ENCODE measurements around the gene C1QTNF6.
"Not testable (repeated sequence)": the region's sequence is repeated elsewhere in the genome, so short reads cannot be mapped to it uniquely, and the experiment has no call there.

The C1QTNF6 gene

DNA sequence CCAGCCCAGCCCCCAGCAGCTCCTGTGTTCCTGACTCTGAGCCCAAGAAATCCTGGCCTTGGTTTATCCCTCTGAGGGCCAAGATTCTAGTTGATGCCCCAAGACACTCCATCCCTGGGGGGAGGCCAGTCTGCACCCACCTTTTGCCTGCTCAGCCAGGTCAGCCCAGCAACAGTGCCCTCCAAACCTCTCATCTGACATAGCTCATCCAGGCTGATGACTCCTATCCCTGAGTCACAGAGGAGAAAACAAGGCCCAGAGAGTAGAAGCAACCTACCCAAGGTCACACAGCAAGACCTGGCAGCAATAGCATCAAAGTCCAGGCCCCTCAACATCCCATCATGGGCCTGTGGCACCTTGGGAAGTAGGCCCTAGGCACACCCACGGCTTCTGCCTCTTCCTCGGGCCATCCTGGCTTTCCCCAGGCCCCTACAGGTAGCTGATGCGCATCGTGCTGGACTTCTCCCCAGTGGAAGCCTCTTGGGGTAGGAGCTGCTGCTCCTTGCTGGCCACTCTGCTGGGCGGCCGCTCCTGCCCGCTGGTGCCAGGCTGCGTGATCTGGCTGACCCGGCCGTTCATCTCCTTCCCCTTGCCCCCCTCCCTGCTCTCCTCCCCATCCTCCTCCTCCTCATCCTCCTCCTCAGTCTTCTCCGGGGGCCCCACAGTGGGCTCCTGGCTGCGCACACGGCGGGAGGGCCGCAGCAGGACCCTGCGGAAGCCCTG, 18.2 kb upstream of the C1QTNF6 start:
- no peak for DNase-seq

DNA sequence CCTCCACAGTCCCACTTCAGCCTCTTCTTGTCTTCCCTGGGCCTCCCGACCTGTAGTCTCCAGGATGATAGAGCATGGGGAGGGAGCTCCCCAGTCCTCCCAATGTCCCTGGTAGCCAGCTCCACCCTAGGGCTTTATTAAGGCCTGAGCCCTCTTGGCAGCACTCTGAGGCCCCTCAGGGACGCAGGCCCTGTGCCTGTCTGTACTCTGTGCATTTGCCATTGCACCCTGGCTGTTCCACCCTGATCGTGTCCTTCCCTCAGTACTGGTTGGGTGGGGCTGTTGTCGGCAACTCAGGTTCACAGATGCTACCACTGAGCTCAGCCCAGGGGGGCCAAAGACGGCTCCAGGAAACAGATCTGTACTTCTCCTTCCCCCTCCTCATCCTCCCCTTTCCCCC, 17.0 kb upstream of the C1QTNF6 start:
- DNase-seq: no peak

DNA sequence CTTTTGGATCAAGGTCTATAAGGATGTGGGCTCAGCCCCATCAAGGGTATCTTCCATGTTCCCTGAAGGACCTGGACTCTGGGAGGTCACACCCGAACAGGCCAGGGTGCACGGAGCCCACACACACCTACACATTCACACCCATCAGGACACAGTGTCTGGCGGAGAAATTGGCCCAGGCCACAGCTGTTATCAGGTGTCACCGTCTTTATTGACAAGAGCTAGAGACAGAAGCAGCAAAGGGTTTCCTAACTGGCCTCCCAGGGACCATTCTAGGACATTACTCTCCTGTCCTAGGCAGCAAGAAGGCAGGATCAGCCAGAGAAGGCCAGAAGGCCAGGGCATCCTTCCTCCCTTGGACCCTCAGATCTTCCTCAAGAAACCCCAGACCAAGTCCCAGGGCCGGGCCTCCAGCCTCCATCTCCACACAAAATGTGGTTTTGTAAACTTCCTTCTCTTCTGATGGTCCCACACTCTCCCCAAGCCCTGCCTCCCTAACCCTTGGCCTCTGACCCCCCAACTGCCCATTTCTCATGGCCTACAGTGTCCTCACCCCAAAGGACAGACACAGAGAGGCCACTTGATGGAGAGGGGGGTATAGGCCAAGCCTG, 16.1 kb upstream of the C1QTNF6 start:
- DNase-seq: no peak

DNA sequence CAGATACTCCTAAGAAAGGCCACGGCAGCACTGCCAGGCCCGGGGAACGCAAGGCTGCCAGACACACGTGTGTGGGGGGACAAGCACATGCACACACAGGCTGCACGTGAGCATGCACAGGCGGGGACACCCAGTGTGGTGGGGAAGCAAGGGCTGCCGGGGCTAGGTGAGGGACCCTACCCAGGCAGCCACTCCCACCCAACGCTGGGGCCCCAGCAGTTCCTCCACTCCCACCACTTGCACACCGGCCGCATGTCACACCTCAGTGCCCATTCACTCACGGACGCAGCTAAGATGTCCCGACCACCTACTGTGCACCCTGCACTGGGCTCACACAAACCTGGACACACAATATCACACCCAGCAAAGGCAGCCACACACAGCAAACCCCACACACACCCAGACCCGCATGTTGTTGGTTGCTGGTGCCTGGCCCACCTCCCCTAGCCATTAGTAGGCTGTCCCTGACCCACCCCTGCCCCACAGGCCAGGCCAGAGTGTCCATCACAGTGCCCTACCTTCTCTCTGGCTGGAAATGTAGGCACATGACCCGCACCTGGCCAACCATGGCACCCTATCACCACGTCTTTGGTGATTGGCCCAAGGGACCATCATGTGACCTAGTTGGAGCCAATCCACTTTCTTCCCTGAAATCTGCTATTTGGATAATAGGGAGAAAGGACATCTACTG, 15.5 kb upstream of the C1QTNF6 start:
- no peak for DNase-seq

DNA sequence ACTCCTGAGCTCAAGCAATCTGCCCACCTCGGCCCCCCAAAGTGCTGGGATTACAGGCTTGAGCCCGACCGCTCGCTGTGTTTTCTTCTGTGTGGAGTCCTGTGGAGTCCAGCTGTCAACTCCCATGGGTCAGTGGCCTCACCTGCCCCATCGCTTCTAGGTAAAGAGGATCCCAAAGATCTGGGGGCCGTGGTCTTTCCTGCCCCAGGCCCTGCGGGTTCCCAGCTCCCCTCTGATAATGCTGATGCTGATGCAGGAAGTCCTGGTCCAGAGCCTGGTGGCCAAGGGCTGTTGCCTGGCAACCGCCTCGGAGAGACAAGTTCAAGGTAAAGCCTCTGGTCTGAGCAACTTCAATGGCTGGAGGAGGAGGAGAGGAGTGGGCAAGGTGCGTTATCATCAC, 14.7 kb upstream of the C1QTNF6 start:
- DNase-seq: no peak

DNA sequence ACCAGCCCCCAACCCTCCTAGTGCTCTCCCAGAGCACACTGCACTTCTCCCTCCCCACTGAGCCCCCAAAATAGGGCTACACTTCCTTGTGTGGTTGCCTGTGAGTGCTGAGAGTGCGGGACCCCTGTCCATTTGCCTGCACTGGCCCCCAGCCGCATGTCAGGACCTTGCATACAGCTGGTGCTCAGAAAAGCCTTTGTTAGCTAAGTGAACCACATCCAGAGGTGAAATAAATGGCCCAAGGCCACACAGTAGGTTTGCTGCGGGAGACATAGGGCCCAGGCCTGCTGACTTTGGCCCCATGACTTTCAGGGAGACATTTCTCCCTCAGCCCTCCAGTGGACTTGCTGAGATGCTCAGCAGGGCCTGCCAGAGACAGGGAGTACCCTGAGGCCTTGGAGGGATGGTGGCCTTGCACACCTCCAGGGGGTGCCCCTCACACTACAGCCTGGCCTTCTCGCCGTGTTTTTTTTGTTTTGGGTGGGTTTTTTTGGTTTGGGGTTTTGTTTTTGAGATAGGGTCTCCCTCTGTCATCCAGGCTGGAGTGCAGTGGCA, 14.0 kb upstream of the C1QTNF6 start:
- DNase-seq: no peak

DNA sequence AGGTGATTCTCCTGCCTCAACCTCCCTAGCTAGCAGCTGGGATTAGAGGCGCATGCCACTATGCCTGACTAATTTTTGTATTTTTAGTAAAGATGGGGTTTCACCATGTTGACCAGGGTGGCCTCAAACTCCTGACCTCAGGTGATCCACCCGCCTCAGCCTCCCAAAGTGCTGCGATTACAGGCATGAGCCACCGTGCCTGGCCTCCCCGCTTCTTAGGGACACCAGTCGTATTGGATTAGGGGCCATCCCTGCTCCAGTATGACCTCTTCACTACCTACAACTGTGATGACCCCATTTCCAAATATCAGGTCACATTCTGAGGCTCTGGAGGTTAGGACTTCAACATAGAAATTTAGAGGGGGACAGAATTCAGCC, 13.4 kb upstream of the C1QTNF6 start:
- not testable (repeated sequence) for DNase-seq

DNA sequence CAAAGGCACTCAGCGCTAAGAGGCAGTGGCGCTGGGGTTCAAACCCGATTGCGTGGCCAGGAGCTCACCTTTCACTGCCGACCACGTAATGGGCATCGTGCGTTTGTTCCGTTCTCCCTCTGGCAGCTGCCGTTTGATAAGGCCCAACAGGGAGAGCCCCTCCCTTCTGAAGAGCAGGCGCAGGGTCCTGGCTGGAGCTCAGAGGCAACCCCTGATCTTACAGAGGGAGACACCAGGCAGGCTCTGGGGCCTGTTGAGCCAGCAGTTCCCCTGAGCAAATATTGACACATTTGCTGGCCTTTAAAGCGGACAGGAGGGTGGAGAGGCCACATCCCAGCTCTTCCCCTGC, 11.7 kb upstream of the C1QTNF6 start:
- no peak for DNase-seq

DNA sequence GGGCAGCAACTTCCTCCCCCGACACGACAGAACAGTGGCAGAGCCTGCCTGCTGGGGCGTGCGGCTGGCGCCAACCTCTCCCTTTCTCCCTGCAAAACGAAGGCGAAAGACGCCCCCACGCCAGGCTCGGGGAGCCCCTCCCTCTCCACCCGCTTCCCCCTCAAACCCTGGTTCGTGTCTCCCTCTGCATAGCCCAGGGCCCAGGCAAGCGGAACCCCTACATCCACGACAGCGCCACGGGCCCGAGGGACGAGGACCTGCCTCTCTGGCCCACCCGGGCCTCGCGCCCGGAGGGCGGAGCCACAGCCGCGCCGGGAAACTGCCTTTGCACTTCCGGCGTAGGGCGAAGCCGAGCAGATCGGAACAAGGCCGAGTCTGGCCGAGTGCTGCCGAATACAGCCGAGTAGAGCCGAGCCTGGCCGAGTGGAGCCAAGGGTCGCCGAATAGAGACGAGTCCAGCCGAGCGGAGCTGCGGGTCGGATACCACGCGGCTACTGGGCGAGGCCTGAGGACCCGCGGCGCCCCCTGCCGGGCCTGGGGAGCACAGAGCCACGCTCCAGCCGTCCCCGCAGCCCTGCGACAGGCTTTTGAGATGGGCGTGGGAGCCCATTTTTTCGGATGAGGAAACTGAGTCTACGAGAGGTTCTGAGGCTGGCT, 11.2 kb upstream of the C1QTNF6 start:
- DNase-seq: peak; percentile 94

DNA sequence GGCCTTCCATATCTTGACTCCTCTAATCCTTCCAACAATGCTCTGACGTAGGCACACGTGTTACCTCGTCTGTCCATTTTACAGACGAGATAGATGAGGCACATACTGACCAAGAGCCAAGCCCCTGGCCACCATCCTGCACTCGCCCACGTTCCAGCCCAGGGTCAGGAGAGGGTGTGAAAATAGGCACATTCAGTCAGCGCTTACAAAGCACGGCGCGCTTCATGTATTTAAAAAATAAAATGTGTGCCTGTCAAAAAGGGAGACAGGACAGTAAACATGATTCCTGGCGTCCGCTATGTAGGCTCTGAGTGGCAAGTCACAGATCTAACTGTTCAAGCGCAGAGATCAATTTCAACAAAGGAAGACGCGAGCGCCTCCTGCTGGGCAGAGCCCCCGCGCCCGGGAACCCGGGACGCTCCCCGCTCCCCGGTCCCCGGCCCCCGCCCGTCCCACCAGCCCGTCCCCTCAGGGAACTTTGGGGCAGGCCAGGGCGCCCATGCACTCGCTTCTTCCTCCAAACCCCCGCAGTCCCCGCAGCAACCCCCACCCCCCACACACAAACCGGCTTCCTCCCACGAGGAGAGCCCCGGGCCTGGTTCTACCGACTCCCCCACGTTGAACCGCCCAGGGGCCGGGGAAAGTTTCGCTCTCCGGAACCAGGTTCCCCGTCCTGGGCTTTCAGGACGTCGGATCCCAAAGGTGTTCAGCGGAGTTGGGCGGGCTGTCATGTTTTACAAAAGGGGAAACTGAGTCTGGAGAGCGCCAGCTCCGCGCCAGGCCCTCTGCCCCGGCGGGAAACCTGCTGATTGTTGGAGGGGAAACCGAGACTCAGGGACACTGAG, 10.4 kb upstream of the C1QTNF6 start:
- peak; percentile 69 for DNase-seq

DNA sequence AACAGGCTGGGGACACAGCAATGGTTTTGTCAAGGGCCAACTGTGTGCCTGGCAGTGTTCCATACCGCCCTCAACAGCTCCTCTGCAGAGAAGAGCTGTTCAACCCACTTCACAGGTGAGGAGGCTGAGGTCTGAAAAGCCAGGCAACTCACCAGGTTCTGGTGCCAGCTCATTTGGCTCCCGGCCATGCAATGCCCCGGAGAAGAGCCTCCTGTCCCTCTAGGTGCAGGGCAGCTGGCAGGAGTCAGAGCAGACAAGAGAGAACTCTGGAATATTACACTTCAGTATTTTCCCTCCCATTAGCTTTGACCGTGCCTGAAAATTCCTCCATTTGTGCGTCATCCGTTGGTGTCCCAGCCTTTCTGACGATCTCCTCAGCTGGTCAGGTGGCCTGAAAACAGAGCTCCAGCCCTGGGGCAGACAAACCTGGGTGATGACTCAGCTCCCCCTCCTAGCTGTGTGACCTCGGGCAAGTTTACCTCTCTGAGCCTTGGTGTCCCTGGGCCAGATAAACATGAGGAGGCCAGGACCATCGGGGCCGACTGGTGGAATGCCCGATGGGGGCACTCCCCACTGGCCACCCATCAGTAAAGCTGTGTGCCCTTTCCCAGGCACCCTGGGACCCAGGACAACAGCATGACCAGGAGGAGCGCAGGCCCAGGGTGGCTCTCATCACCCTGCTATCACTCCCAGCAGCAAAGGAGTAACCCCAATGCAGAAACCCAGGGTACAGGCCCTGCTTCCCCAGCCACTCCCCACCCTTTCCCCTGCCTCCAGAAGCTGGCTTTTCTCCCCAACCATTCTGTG, 9.6 kb upstream of the C1QTNF6 start:
- no peak for DNase-seq

DNA sequence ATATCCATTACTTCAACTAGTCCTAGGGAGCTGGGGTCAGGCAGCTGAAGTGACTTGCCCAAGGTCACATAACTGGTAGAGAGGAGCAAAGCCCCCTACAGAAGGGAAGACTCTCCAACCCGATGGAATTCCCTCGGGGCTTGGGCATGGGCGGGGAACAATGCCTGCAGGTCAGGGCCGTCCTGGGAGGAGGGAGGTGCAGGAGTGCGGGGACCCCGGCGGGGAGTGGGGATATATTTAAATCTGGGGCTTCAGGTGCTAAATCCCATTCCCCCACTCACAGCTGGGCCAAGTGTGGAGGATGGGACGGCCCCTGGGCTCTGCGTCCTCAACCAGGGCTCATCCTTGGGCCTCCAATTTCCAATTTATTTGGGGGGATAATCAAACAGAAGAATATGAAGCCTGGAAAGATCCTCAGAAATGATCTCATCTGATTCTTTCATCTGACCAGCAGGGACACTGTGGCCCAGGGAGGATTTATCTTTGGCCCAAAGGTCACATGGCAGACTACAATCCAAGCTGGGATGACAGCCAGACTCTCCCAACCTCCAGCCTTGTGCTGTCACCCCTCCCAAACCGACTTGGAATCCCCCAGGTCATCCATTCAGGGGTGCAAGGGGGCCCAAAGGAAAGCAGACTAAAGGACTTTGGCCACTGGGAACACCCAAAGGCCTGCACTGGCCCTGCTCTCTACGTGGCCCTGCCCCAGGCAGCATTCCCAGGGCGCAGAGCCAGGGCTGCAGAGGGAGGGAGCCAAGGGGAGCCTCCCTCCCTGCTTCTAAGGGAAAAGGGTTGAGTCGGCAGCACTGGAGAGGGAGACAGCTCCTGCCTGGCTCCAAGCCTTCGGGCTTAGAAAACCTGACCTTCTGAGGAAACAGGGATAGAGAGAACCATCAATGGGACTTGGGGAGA, 8.7 kb upstream of the C1QTNF6 start:
- DNase-seq: no peak

DNA sequence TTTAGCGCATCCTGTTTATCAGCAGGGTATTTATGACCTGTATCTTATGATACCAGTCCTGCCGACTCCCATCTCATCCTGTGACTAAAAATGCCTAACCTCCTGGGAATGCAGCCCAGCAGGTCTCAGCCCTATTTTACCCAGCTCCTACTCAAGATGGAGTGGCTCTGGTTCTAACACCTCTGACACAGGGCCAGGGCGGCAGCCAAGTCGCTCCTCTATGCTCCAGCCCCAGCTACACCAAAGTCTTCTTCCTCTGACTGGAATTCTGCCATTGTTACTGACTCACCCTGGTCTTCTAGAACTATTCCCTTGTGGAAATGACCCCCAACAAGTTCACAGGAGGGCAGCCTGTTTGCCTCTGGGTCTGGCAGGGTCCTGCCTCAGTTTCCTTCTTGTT, 7.9 kb upstream of the C1QTNF6 start:
- DNase-seq: no peak

DNA sequence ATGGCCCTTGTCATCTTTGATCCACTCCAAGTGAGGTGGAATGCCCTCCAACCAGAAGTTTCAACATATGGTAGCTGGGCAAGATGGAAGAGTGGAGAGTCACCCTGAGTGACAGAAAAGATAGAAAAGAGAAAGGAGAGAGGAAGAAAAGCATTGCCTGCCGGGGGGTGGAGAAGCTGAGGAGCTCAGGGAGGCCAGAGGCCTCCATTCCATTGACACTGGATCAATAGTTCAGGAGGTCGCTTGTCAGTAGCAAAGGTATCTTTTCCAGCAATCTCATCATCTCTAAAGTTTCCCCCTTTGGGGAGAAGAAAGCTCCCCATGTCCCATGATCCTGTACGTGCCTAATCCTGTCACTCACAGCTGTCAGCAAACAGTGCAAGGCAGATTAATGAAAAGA, 6.7 kb upstream of the C1QTNF6 start:
- no peak for DNase-seq

DNA sequence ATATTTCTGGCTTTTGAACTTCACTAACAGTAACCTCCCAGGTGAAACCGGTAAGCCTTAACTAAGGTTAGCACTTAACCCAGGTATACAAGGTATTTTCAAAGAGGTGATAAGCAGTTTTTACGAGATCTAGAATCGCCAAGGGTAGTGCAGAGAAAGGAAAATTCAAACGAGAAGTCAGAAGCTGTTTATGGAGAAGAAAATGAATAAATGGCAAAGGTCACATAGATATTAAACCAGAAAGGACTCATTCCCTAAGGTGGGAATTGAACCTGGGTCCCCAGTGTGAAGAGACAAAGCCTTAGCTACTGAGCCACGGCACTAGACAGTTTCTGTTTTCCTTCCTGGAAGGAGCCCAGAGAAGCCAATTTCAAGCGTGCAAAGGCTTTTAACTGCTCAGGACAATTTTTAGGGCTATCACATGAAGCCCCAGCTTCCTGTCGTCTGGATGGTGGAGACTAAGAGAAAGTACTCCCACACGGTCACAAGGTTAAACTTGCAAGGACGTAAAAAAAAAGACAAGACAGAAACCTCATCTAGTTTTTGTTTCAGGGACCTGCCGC, 5.7 kb upstream of the C1QTNF6 start:
- DNase-seq: no peak

DNA sequence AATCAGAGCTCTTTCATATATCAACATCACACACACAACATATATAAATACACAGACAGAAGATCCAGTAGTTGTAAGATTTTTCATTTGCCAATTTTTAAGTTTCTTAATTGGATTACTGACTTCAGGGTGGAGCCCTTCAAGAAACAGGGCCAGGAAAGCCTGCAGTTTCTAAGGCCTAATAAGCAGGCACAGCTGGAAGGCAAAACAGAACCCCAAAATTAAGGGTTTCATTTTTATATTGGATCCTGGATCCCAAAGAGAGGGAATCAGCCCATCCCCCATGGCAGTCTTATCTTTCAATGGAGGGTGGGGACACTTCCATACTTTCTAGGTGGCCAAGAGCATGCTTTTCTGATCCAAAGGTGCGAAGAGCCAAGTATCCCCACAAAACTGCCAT, 4.7 kb upstream of the C1QTNF6 start:
- DNase-seq: no peak

DNA sequence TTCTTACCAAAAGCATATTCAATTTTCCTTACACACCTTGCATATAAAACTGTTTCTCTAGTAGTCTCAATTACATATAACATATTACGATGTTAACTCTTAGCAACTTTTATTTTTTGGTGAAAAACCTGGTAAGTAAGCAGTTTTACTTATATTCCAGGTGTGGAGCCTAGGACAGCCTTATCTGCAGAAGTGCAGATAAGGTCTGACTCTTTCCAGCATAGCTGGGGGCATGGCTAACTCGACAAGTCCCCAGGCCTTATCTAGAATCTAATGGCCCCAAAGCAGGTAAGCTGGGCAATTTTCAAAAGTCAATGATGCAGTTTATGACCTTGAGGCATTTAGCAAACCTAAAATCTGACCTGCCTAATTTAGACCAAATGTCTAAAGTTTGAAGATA, 4.2 kb upstream of the C1QTNF6 start:
- DNase-seq: no peak

DNA sequence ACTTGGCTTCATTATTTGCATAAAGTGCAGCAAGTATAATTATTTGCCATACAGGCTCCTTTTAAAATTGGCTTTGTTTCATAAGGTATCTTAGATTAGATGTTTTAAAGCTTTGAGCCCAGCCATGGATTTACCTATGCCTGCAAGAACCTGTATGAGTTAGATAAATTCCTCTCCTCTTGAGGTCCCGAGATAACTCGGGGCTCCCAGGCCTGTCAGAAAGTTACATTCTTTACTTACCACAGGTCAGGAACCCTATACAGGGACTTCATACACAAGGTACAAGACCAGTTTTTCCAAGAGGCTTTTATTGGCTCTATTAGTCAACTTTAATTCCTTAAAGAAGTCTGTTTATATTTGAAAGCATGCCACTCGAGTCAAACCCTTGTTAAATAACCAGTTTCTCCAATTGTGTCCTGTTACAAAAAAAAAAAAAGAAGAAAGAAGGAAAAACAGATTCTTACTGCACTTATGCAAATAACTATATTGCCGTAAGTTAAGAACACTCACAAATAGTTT, 2.3 kb upstream of the C1QTNF6 start:
- DNase-seq: no peak

DNA sequence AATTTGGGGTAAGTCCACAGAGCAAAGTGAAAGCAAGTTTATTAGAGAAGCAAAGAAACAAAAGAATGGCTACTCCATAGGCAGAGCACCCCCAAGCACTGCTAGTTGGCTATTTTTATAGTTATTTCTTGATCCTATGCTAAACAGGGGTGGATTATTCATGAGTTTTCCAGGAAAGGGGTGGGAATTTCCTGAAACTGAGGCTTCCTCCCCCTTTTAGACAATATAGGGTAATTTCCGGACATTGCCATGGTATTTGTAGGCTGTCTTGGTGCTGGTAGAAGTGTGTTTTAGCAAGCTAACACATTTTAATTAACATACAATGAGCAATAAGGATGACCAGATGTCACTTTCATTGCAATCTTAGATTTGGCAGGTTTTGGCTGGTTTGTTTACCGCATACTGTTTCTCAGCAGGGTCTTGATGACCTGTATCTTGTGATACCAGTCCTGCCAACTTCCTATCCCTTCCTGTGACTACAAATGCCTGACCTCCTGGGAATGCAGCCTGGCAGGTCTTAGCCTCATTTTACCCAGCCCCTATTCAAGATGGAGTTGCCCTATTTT, 937 bp upstream of the C1QTNF6 start:
- no peak for DNase-seq

DNA sequence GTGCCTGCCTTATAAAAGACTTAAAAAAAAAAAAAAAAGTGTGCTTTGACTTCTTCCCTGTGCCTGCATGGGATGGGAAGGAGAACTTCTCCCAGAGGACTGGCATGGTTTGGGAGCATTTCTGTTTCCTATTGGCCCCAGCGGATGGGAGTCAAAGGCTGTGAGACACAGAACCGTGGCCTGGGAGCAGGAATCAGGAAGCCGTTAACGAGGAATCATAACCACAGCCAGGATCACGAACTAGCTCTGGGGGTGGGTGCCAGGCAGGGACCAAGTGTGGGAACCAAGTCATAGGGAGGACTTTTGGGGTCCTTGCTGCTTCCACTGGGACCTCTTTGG, 526 bp downstream of the C1QTNF6 start:
- no peak for DNase-seq

Measured in NCI-H1694 treated with DMSO at 0.1 percent for 48 hours (cell line).